Mammary epithelial cell (primary cell): ENCODE measurements around the gene TMEM141.

Experiments
- CTCF ChIP-seq, 2 donors: IDR thresholded peaks in 1 of 2; conservative IDR thresholded peaks in 1 of 2; 2 replicates each; pipeline ENCODE4 v1.5.1; 2011 to 2012; ENCODE audit warnings: inconsistent platforms in 2 of 2, low read length in 2 of 2, mild to moderate bottlenecking in 2 of 2, control low read depth in 1 of 2, low read depth in 1 of 2; ENCODE audit not compliant: insufficient read depth in 1 of 2; ENCODE audit errors: extremely low read depth in 1 of 2
- EZH2 ChIP-seq: IDR thresholded peaks from 2 replicates; pipeline ENCODE4 v1.6.1; 2012; ENCODE audit warnings: low read length, inconsistent platforms, borderline replicate concordance

- TF ChIP-seq EZH2 (no peak), CTCF (conservative IDR thresholded peaks at IDR 0.05 in 1 of 2, IDR thresholded peaks at IDR 0.05 in 1 of 2; ENCODE audit: extremely low read depth in 1 of 2, insufficient read depth in 1 of 2, low read depth in 1 of 2, low read length in 2 of 2) (no peak)
Observed at GRCh38 chr9:136757328-136757727, 33.8 kb upstream of the TMEM141 start.
